IMR-90 (cell line): ENCODE measurements around the gene MBOAT1. TPM values are rescaled to one million over a fixed set of nuclear protein-coding genes. Genes with fewer than 3 reads are reported as not detected.

Experiments
- ATAC-seq: fragments of 200-7000 bp; cut with Tn5 transposase; 2 replicates; pipeline ENCODE4 v1.9.1; 2020; ENCODE audit warnings: low read depth, mild to moderate bottlenecking, moderate library complexity
- BruUV-seq: library from RNA; stranded (reverse); fragments of 400-500 nt; replicated peaks from 2 replicates; lab custom pipeline; 2021; lab: Mats Ljungman, UMichigan
- CTCF ChIA-PET: fragments of 300-600 bp; formaldehyde crosslinking; extraction: SDS; loops from one replicate; lab custom pipeline; 2021; ENCODE audit warnings: antibody characterized with exemption; lab: Yijun Ruan, JAX
- POLR2A ChIA-PET: fragments of 300-600 bp; sonication (Branson Sonifier 250); formaldehyde crosslinking; loops from one replicate; lab custom pipeline; 2022; ENCODE audit warnings: antibody characterized with exemption; ENCODE audit not compliant: unreplicated experiment; lab: Charles Lee
- DNase-seq: peaks from one replicate; pipeline ENCODE4 v3.0.0; 2013
- H2AFZ ChIP-seq: replicated peaks from 2 replicates; pipeline ENCODE3; 2013; ENCODE audit warnings: low read length, mild to moderate bottlenecking; ENCODE audit not compliant: poor library complexity
- H2AK5ac ChIP-seq: 2 replicates; pipeline ENCODE4 v1.6.1; 2013; ENCODE audit warnings: low read depth, low read length, inconsistent platforms
- H2AK9ac ChIP-seq: replicated peaks from 2 replicates; pipeline ENCODE3; 2013; ENCODE audit warnings: mild to moderate bottlenecking, low read depth, low read length, moderate library complexity; ENCODE audit not compliant: poor library complexity
- H2BK120ac ChIP-seq: 2 replicates; pipeline ENCODE4 v1.6.1; 2013; ENCODE audit warnings: low read depth, low read length, inconsistent platforms
- H2BK15ac ChIP-seq: 3 replicates; pipeline ENCODE4 v1.6.1; 2013; ENCODE audit warnings: low read depth, low read length, inconsistent platforms
- H2BK20ac ChIP-seq: 2 replicates; pipeline ENCODE4 v1.6.1; 2013; ENCODE audit warnings: low read depth, mild to moderate bottlenecking, inconsistent platforms, low read length, moderate library complexity
- H2BK5ac ChIP-seq: 2 replicates; pipeline ENCODE4 v1.6.1; 2013; ENCODE audit warnings: mild to moderate bottlenecking, low read depth, low read length, inconsistent platforms; ENCODE audit not compliant: poor library complexity, severe bottlenecking
- H3K14ac ChIP-seq: replicated peaks from 2 replicates; pipeline ENCODE4 v1.6.1; 2013; ENCODE audit warnings: low read depth, low read length, inconsistent platforms
- H3K18ac ChIP-seq: 2 replicates; pipeline ENCODE4 v1.6.1; 2013; ENCODE audit warnings: low read depth, low read length, control low read depth
- H3K23ac ChIP-seq: 2 replicates; pipeline ENCODE4 v1.6.1; 2013; ENCODE audit warnings: low read depth, low read length, inconsistent platforms
- H3K27ac ChIP-seq: 2 replicates; pipeline ENCODE4 v1.5.1; 2013; ENCODE audit warnings: mild to moderate bottlenecking, control low read depth, low read length; ENCODE audit not compliant: insufficient read depth
- H3K27me3 ChIP-seq: 2 replicates; pipeline ENCODE4 v1.6.1; 2013; ENCODE audit warnings: low read length; ENCODE audit not compliant: control insufficient read depth, insufficient read depth
- H3K36me3 ChIP-seq: 2 replicates; pipeline ENCODE4 v1.6.1; 2013; ENCODE audit warnings: low read length, mixed read lengths; ENCODE audit not compliant: control insufficient read depth, insufficient read depth
- H3K4ac ChIP-seq: 2 replicates; pipeline ENCODE4 v1.6.1; 2013; ENCODE audit warnings: low read depth, low read length, inconsistent platforms
- H3K4me1 ChIP-seq: 2 replicates; pipeline ENCODE4 v1.6.1; 2013; ENCODE audit warnings: low read length, mixed read lengths; ENCODE audit not compliant: control insufficient read depth, insufficient read depth
- H3K4me2 ChIP-seq: 2 replicates; pipeline ENCODE4 v1.6.1; 2013; ENCODE audit warnings: low read depth, mild to moderate bottlenecking, control low read depth, low read length, moderate library complexity
- H3K4me3 ChIP-seq: 2 replicates; pipeline ENCODE4 v1.5.1; 2013; ENCODE audit warnings: low read depth, mild to moderate bottlenecking, control low read depth, low read length, moderate library complexity; ENCODE audit not compliant: insufficient read depth
- H3K56ac ChIP-seq: 2 replicates; pipeline ENCODE4 v1.6.1; 2013; ENCODE audit warnings: low read length, inconsistent platforms; ENCODE audit not compliant: insufficient read depth; ENCODE audit errors: extremely low read depth
- H3K79me1 ChIP-seq, 2 experiments: 2 replicates each; pipeline ENCODE4 v1.6.1; 2013; ENCODE audit warnings: low read length in 2 of 2, inconsistent platforms in 1 of 2, low read depth in 1 of 2
- H3K9ac ChIP-seq: 2 replicates; pipeline ENCODE4 v1.6.1; 2013; ENCODE audit warnings: low read depth, low read length, control low read depth
- H3K9me1 ChIP-seq: 2 replicates; pipeline ENCODE4 v1.6.1; 2013; ENCODE audit warnings: low read length, inconsistent platforms; ENCODE audit not compliant: insufficient read depth
- H3K9me3 ChIP-seq: 2 replicates; pipeline ENCODE4 v1.6.1; 2013; ENCODE audit warnings: low read length; ENCODE audit not compliant: control insufficient read depth, insufficient read depth
- H4K20me1 ChIP-seq: 2 replicates; pipeline ENCODE4 v1.6.1; 2013; ENCODE audit warnings: low read length, inconsistent platforms; ENCODE audit not compliant: insufficient read depth
- H4K5ac ChIP-seq: 2 replicates; pipeline ENCODE4 v1.6.1; 2013; ENCODE audit warnings: mild to moderate bottlenecking, low read depth, low read length, control low read depth
- H4K8ac ChIP-seq, 2 experiments: 2 replicates each; pipeline ENCODE4 v1.6.1; 2013; ENCODE audit warnings: low read depth in 2 of 2, low read length in 2 of 2, control low read depth in 1 of 2, inconsistent platforms in 1 of 2
- H4K91ac ChIP-seq: 2 replicates; pipeline ENCODE4 v1.6.1; 2013; ENCODE audit warnings: low read depth, low read length, inconsistent platforms; ENCODE audit not compliant: insufficient read depth
- BHLHE40 ChIP-seq: fragments of 150-350 bp; IDR thresholded peaks from 2 replicates; pipeline ENCODE4 v1.6.1; 2016; ENCODE audit warnings: mild to moderate bottlenecking, low read depth, low read length
- CEBPB ChIP-seq: IDR thresholded peaks from 2 replicates; pipeline ENCODE4 v1.6.1; 2012; ENCODE audit warnings: low read depth, low read length, improper control_type of control experiment
- CHD1 ChIP-seq: IDR thresholded peaks from 2 replicates; pipeline ENCODE4 v1.6.1; 2012; ENCODE audit warnings: low read depth, low read length, improper control_type of control experiment
- CTCF ChIP-seq: conservative IDR thresholded peaks from 2 replicates; pipeline ENCODE4 v1.5.1; 2012; ENCODE audit warnings: mild to moderate bottlenecking, low read depth, low read length, improper control_type of control experiment
- FOS ChIP-seq: fragments of 150-350 bp; IDR thresholded peaks from 2 replicates; pipeline ENCODE4 v1.6.1; 2016; ENCODE audit warnings: low read depth, low read length
- MAFK ChIP-seq: IDR thresholded peaks from 2 replicates; pipeline ENCODE4 v1.6.1; 2012; ENCODE audit warnings: low read depth, low read length, improper control_type of control experiment
- MAZ ChIP-seq: IDR thresholded peaks from 2 replicates; pipeline ENCODE4 v1.6.1; 2012; ENCODE audit warnings: low read depth, mild to moderate bottlenecking, low read length, improper control_type of control experiment, moderate library complexity, borderline replicate concordance
- MXI1 ChIP-seq: IDR thresholded peaks from 2 replicates; pipeline ENCODE4 v1.6.1; 2012; ENCODE audit warnings: low read depth, mild to moderate bottlenecking, low read length, moderate library complexity, borderline replicate concordance
- NFE2L2 ChIP-seq: fragments of 150-350 bp; IDR thresholded peaks from 2 replicates; pipeline ENCODE4 v1.6.1; 2016; ENCODE audit warnings: low read depth, mild to moderate bottlenecking, low read length
- POLR2A ChIP-seq: IDR thresholded peaks from 2 replicates; pipeline ENCODE4 v1.6.1; 2012; ENCODE audit warnings: mild to moderate bottlenecking, low read depth, low read length
- RAD21 ChIP-seq: IDR thresholded peaks from 2 replicates; pipeline ENCODE4 v1.6.1; 2012; ENCODE audit warnings: low read length, improper control_type of control experiment
- RCOR1 ChIP-seq: IDR thresholded peaks from 2 replicates; pipeline ENCODE4 v1.6.1; 2012; ENCODE audit warnings: mild to moderate bottlenecking, low read length, improper control_type of control experiment; ENCODE audit not compliant: insufficient replicate concordance
- RFX5 ChIP-seq: IDR thresholded peaks from 2 replicates; pipeline ENCODE4 v1.8.0; 2012; ENCODE audit warnings: low read depth, mild to moderate bottlenecking, low read length, moderate library complexity
- SMC3 ChIP-seq: fragments of 150-350 bp; IDR thresholded peaks from 2 replicates; pipeline ENCODE4 v1.6.1; 2016; ENCODE audit warnings: low read depth, mild to moderate bottlenecking, antibody characterized with exemption, low read length, moderate library complexity
- USF2 ChIP-seq: fragments of 150-350 bp; IDR thresholded peaks from 2 replicates; pipeline ENCODE4 v1.6.1; 2017; ENCODE audit warnings: mild to moderate bottlenecking, antibody characterized with exemption, low read length, low read depth
- WGBS, 2 experiments: methylation state at CpG; one replicate each; pipeline versions ENCODE4 v1.1.5 to v1.1.7; 2013; ENCODE audit warnings: missing lambda C conversion rate in 2 of 2; ENCODE audit not compliant: insufficient read length in 1 of 2; ENCODE audit errors: extremely low coverage in 2 of 2; 5-methylcytosine and 5-hydroxymethylcytosine counted together
- dilution Hi-C: fragments of 300-500 bp; cut with HindIII; formaldehyde crosslinking; loops from one replicate; pipeline ENCODE4 v1.14.3; 2018; ENCODE audit warnings: low sequenced_read_pairs; ENCODE audit not compliant: unreplicated experiment
- in situ Hi-C: fragments of 300-500 bp; cut with MboI; formaldehyde crosslinking; loops from 3 replicates; pipeline ENCODE4 v1.14.3; 2019; ENCODE audit warnings: low sequenced_read_pairs, inconsistent platforms, mixed read lengths
- intact Hi-C: fragments of 100-400 bp; cut with micrococcal nuclease; formaldehyde crosslinking; loops from 2 replicates; pipeline ENCODE4 v1.10.0; 2022
- polyA plus RNA-seq, 3 experiments: library from polyadenylated mRNA; depleted of rRNA; stranded (reverse); fragments of >200 nt; gene quantifications; 2 replicates each; pipeline ENCODE4 v1.2.3, GENCODE V29; 2012; ENCODE audit warnings: low replicate concordance in 1 of 3
- total RNA-seq: library from RNA; depleted of rRNA; stranded (reverse); fragments of >200 nt; gene quantifications from 2 replicates; pipeline ENCODE4 v1.2.3, GENCODE V29; 2012
- TF ChIP-seq, protein P1 (sequence below): fragments of 150-350 bp; IDR thresholded peaks from 2 replicates; pipeline ENCODE4 v1.6.1; 2016; ENCODE audit warnings: low read depth, mild to moderate bottlenecking, low read length, moderate library complexity, borderline replicate concordance

The MBOAT1 gene
- total and polyA plus RNA-seq, 2 of the 4 experiments (the other 2 are of a cell fraction): 1.6 to 4.7 TPM

- H3K27me3 ChIP-seq: no peaks in the 10 kb centered on the region
- no peaks in the 10 kb centered on the region; a peak in 1 of 4 replicates for H3K79me1 ChIP-seq
- H3K27ac ChIP-seq: no peak overlapping the region
- H3K4me1 ChIP-seq: no peaks in the 10 kb centered on the region
- WGBS, 2 experiments: 85% methylated on average over 2 of the region's 2 CpGs; no CpG with 5 or more reads in 1 of the 2 experiments
- no peaks in the 10 kb centered on the region for H3K9me3 ChIP-seq
- H3K4ac ChIP-seq: no peak overlapping the region
- no peak overlapping the region for H3K56ac ChIP-seq
- H3K9me1 ChIP-seq: no peaks in the 10 kb centered on the region
- intact Hi-C loops (no loop called here), in situ Hi-C loops (no loop called here), dilution Hi-C loops (no loop called here)
- TF ChIP-seq MXI1: no peak
- no peak for TF ChIP-seq CTCF
- no peak for TF ChIP-seq SMC3
- TF ChIP-seq FOS: no peak
- TF ChIP-seq NFE2L2: no peak
- no peak for TF ChIP-seq CEBPB
- TF ChIP-seq POLR2A: no peak
- TF ChIP-seq, protein P1, sequence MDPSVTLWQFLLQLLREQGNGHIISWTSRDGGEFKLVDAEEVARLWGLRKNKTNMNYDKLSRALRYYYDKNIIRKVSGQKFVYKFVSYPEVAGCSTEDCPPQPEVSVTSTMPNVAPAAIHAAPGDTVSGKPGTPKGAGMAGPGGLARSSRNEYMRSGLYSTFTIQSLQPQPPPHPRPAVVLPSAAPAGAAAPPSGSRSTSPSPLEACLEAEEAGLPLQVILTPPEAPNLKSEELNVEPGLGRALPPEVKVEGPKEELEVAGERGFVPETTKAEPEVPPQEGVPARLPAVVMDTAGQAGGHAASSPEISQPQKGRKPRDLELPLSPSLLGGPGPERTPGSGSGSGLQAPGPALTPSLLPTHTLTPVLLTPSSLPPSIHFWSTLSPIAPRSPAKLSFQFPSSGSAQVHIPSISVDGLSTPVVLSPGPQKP: no peak
- TF ChIP-seq CHD1: no peak
- no peak for TF ChIP-seq BHLHE40
- no peak for TF ChIP-seq MAZ
- no peak for TF ChIP-seq MAFK
- TF ChIP-seq RCOR1: no peak
- no peak for TF ChIP-seq USF2
- TF ChIP-seq RAD21: no peak
- TF ChIP-seq RFX5: no peak
- no peak overlapping the region for H2BK15ac ChIP-seq
- no peak overlapping the region for H3K14ac ChIP-seq
- CTCF ChIA-PET: no interaction called here
- no peak overlapping the region for H3K4me2 ChIP-seq
- H2BK120ac ChIP-seq: no peak overlapping the region
- no peak overlapping the region; the same call in 1 of the 2 replicates for H3K23ac ChIP-seq
- DNase-seq: no peak
- BruUV-seq: no TSS peak
- no peaks in the 10 kb centered on the region for H3K36me3 ChIP-seq
- no peak overlapping the region for H3K18ac ChIP-seq
- H2AK9ac ChIP-seq: no peak overlapping the region
- H2AK5ac ChIP-seq: no peak overlapping the region
- no peaks in the 10 kb centered on the region for H4K20me1 ChIP-seq
- H2BK5ac ChIP-seq: no peak overlapping the region
- H2AFZ ChIP-seq: no peak overlapping the region
- no peak overlapping the region for H3K9ac ChIP-seq
- no peak overlapping the region for H4K91ac ChIP-seq
- H4K8ac ChIP-seq: no peak overlapping the region
- H2BK20ac ChIP-seq: no peak overlapping the region
- ATAC-seq: no peak
- no peak overlapping the region for H3K4me3 ChIP-seq
- POLR2A ChIA-PET: no interaction called here
- H4K5ac ChIP-seq: no peak overlapping the region
Measured at GRCh38 chr6:20169786-20170185, 42.5 kb downstream of the MBOAT1 start.
